ENCODE measurements around the gene A2ML1. TPM values are rescaled to one million over a fixed set of nuclear protein-coding genes. Genes with fewer than 3 reads are reported as not detected.

A2ML1 gene
- total RNA-seq, 4 donors from 2014 or later = not detected

GRCh38 chr12:8904665-8905064, 82.2 kb downstream of the A2ML1 start:
- TF ChIP-seq POLR2A (IDR thresholded peaks at IDR 0.05) = no peak
- no peak for TF ChIP-seq EP300 (IDR thresholded peaks at IDR 0.05; ENCODE audit: low read depth)
- no peak for TF ChIP-seq POLR2AphosphoS5 (IDR thresholded peaks at IDR 0.05)
- no peak for TF ChIP-seq CTCF (IDR thresholded peaks at IDR 0.05)
- in situ Hi-C loops (cut with MboI; ENCODE audit: low pct_ligation_motif_present in 1 of 4, low pct_unique_long_range_greater_than_20kb in 1 of 4, low sequenced_read_pairs in 3 of 4) (no loop called here), intact Hi-C loops (cut with DNase I; ENCODE audit: low total_unique reads) (no loop called here)
- Histone ChIP-seq H3K4me3 (no peak overlapping the region), H3K36me3 (no peaks in the 10 kb centered on the region), H3K27ac (no peak overlapping the region), H3K4me1 (no peaks in the 10 kb centered on the region), H3K9me3 (no peaks in the 10 kb centered on the region), H3K27me3 (no peaks in the 10 kb centered on the region)
- DNase-seq = no peak

- Histone ChIP-seq H3K9me3 (no peaks in the 10 kb centered on the region), H3K27ac (no peak overlapping the region), H3K4me3 (no peak overlapping the region), H3K27me3 (no peaks in the 10 kb centered on the region), H3K36me3 (no peaks in the 10 kb centered on the region), H3K4me1 (no peaks in the 10 kb centered on the region)
- intact Hi-C loops (cut with DNase I; ENCODE audit: low total_unique reads) = no loop called here
- TF ChIP-seq POLR2AphosphoS5 (IDR thresholded peaks at IDR 0.05) (no peak), CTCF (IDR thresholded peaks at IDR 0.05) (no peak), POLR2A (IDR thresholded peaks at IDR 0.05) (no peak), EP300 (IDR thresholded peaks at IDR 0.05; ENCODE audit: low read depth) (no peak)
- no peak for DNase-seq
- 76 to 80% methylated on average over 8 to 10 of the region's 10 CpGs for WGBS, 2 donors (ENCODE audit: low coverage in 1 of 2)
- in situ Hi-C loops (cut with MboI; ENCODE audit: low pct_ligation_motif_present in 1 of 4, low pct_unique_long_range_greater_than_20kb in 1 of 4, low sequenced_read_pairs in 3 of 4) = no loop called here
Observed at GRCh38 chr12:8905546-8905945, 83.1 kb downstream of the A2ML1 start.

- no peaks in the 10 kb centered on the region for H3K9me3 ChIP-seq
- H3K4me1 ChIP-seq = no peaks in the 10 kb centered on the region
- TF ChIP-seq EP300 (IDR thresholded peaks at IDR 0.05; ENCODE audit: low read depth) (no peak), CTCF (IDR thresholded peaks at IDR 0.05) (no peak), POLR2A (IDR thresholded peaks at IDR 0.05) (no peak), POLR2AphosphoS5 (IDR thresholded peaks at IDR 0.05) (no peak)
- DNase-seq = no peak
- no peak overlapping the region for H3K4me3 ChIP-seq
- in situ Hi-C loops (cut with MboI; ENCODE audit: low pct_ligation_motif_present in 1 of 4, low pct_unique_long_range_greater_than_20kb in 1 of 4, low sequenced_read_pairs in 3 of 4) (no loop called here), intact Hi-C loops (cut with DNase I; ENCODE audit: low total_unique reads) (no loop called here)
- H3K27ac ChIP-seq = no peak overlapping the region
- no peaks in the 10 kb centered on the region for H3K27me3 ChIP-seq
- no peaks in the 10 kb centered on the region for H3K36me3 ChIP-seq
- 68 to 86% methylated on average over 6 to 16 of the region's 16 CpGs for WGBS, 2 donors (ENCODE audit: low coverage in 1 of 2)
Observed at GRCh38 chr12:8906266-8907180, 84.1 kb downstream of the A2ML1 start.

- no peak overlapping the region for H3K27ac ChIP-seq
- H3K4me3 ChIP-seq = no peak overlapping the region
- WGBS, 2 donors (ENCODE audit: low coverage in 1 of 2) = 61 to 83% methylated on average over 3 of the region's 3 CpGs
- intact Hi-C loops (cut with DNase I; ENCODE audit: low total_unique reads) (no loop called here), in situ Hi-C loops (cut with MboI; ENCODE audit: low pct_ligation_motif_present in 1 of 4, low pct_unique_long_range_greater_than_20kb in 1 of 4, low sequenced_read_pairs in 3 of 4) (no loop called here)
- H3K4me1 ChIP-seq = peaks cover 0 to under 1% (median 0%) of the 10 kb centered on the region in 4 donors
- TF ChIP-seq POLR2A (IDR thresholded peaks at IDR 0.05) (no peak), POLR2AphosphoS5 (IDR thresholded peaks at IDR 0.05) (no peak)
- no peaks in the 10 kb centered on the region for H3K27me3 ChIP-seq
- DNase-seq = no peak
- no peaks in the 10 kb centered on the region for H3K36me3 ChIP-seq
- H3K9me3 ChIP-seq = no peaks in the 10 kb centered on the region
Observed at GRCh38 chr12:8907513-8907912, 85.1 kb downstream of the A2ML1 start.
